Iris pigment epithelial cell (primary cell): ENCODE results near the gene DARS1.

Experiments
- DNase-seq: peaks from one replicate; pipeline ENCODE4 v3.0.0-alpha.2; 2011; ENCODE audit warnings: low read depth

DARS1 gene

GRCh38 chr2:136015699-136016098 lies 30.3 kb upstream of the DARS1 start:
- no peak for DNase-seq

GRCh38 chr2:136014411-136014810 lies 29.0 kb upstream of the DARS1 start:
- no peak for DNase-seq

GRCh38 chr2:136013955-136014354 lies 28.5 kb upstream of the DARS1 start:
- DNase-seq: no peak

- DNase-seq: no peak
Measured at GRCh38 chr2:136013136-136013685, 27.8 kb upstream of the DARS1 start.

GRCh38 chr2:136012315-136012714 lies 26.9 kb upstream of the DARS1 start:
- DNase-seq: no peak

GRCh38 chr2:136010126-136010525 lies 24.7 kb upstream of the DARS1 start:
- peak; percentile 73 for DNase-seq

GRCh38 chr2:136008205-136008865 lies 22.9 kb upstream of the DARS1 start:
- DNase-seq: no peak

GRCh38 chr2:136006658-136007057 lies 21.2 kb upstream of the DARS1 start:
- DNase-seq: peak; percentile 14

- no peak for DNase-seq
Measured at GRCh38 chr2:136005462-136006196, 20.2 kb upstream of the DARS1 start.

- no peak for DNase-seq
Measured at GRCh38 chr2:136004965-136005364, 19.5 kb upstream of the DARS1 start.

GRCh38 chr2:136001131-136001530 lies 15.7 kb upstream of the DARS1 start:
- DNase-seq: no peak

GRCh38 chr2:136000502-136000901 lies 15.1 kb upstream of the DARS1 start:
- peak; percentile 13 for DNase-seq

GRCh38 chr2:135999899-136000298 lies 14.5 kb upstream of the DARS1 start:
- DNase-seq: no peak

GRCh38 chr2:135998879-135999278 lies 13.5 kb upstream of the DARS1 start:
- no peak for DNase-seq

- no peak for DNase-seq
Measured at GRCh38 chr2:135997380-135997779, 12.0 kb upstream of the DARS1 start.

GRCh38 chr2:135996304-135996703 lies 10.9 kb upstream of the DARS1 start:
- no peak for DNase-seq

- no peak for DNase-seq
Measured at GRCh38 chr2:135994281-135994680, 8.9 kb upstream of the DARS1 start.

- no peak for DNase-seq
Measured at GRCh38 chr2:135993421-135993820, 8.0 kb upstream of the DARS1 start.

- no peak for DNase-seq
Measured at GRCh38 chr2:135991861-135992260, 6.4 kb upstream of the DARS1 start.

- DNase-seq: no peak
Measured at GRCh38 chr2:135987441-135987840, 2.0 kb upstream of the DARS1 start.

- no peak for DNase-seq
Measured at GRCh38 chr2:135986507-135986906, 1.1 kb upstream of the DARS1 start.

- DNase-seq: no peak
Measured at GRCh38 chr2:135985826-135986393, 484 bp upstream of the DARS1 start.
